IMR-90 (cell line): ENCODE measurements around the gene TRIM44.

Experiments used
- BHLHE40 ChIP-seq: fragments of 150-350 bp; IDR thresholded peaks from 2 replicates; pipeline ENCODE4 v1.6.1; 2016; ENCODE audit warnings: mild to moderate bottlenecking, low read depth, low read length
- CEBPB ChIP-seq: IDR thresholded peaks from 2 replicates; pipeline ENCODE4 v1.6.1; 2012; ENCODE audit warnings: low read depth, low read length, improper control_type of control experiment
- POLR2A ChIP-seq: IDR thresholded peaks from 2 replicates; pipeline ENCODE4 v1.6.1; 2012; ENCODE audit warnings: mild to moderate bottlenecking, low read depth, low read length
- RAD21 ChIP-seq: IDR thresholded peaks from 2 replicates; pipeline ENCODE4 v1.6.1; 2012; ENCODE audit warnings: low read length, improper control_type of control experiment
- RCOR1 ChIP-seq: IDR thresholded peaks from 2 replicates; pipeline ENCODE4 v1.6.1; 2012; ENCODE audit warnings: mild to moderate bottlenecking, low read length, improper control_type of control experiment; ENCODE audit not compliant: insufficient replicate concordance
- RFX5 ChIP-seq: IDR thresholded peaks from 2 replicates; pipeline ENCODE4 v1.8.0; 2012; ENCODE audit warnings: low read depth, mild to moderate bottlenecking, low read length, moderate library complexity
- SMC3 ChIP-seq: fragments of 150-350 bp; IDR thresholded peaks from 2 replicates; pipeline ENCODE4 v1.6.1; 2016; ENCODE audit warnings: low read depth, mild to moderate bottlenecking, antibody characterized with exemption, low read length, moderate library complexity
- TF ChIP-seq, protein P1 (sequence below): conservative IDR thresholded peaks from 2 replicates; pipeline ENCODE4 v1.5.1; 2012; ENCODE audit warnings: mild to moderate bottlenecking, low read depth, low read length, improper control_type of control experiment
- TF ChIP-seq, protein P2 (sequence below): fragments of 150-350 bp; IDR thresholded peaks from 2 replicates; pipeline ENCODE4 v1.6.1; 2017; ENCODE audit warnings: mild to moderate bottlenecking, antibody characterized with exemption, low read length, low read depth
- TF ChIP-seq, protein P3 (sequence below): fragments of 150-350 bp; IDR thresholded peaks from 2 replicates; pipeline ENCODE4 v1.6.1; 2016; ENCODE audit warnings: low read depth, mild to moderate bottlenecking, low read length, moderate library complexity, borderline replicate concordance

DNA sequence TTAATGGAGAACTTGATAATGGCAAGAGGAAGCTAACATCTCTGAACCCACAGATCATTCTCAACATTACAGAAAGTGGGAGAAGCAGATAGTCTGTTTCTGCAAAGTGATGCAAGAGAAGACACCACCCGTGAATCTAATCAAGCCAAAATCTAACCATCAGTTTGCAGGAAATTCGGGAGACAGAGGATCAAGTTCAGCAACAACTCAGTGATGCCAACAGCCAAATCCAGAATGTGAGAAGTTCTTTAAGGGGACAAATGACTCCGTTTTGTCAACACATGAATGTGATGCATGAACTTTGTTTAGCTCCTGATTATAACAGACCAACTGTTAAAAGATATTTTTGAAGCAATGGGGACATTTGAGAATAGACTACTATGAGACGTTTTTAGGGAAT is 186.0 kb downstream of the TRIM44 start:
- TF ChIP-seq, protein P1, sequence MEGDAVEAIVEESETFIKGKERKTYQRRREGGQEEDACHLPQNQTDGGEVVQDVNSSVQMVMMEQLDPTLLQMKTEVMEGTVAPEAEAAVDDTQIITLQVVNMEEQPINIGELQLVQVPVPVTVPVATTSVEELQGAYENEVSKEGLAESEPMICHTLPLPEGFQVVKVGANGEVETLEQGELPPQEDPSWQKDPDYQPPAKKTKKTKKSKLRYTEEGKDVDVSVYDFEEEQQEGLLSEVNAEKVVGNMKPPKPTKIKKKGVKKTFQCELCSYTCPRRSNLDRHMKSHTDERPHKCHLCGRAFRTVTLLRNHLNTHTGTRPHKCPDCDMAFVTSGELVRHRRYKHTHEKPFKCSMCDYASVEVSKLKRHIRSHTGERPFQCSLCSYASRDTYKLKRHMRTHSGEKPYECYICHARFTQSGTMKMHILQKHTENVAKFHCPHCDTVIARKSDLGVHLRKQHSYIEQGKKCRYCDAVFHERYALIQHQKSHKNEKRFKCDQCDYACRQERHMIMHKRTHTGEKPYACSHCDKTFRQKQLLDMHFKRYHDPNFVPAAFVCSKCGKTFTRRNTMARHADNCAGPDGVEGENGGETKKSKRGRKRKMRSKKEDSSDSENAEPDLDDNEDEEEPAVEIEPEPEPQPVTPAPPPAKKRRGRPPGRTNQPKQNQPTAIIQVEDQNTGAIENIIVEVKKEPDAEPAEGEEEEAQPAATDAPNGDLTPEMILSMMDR = no peak
- TF ChIP-seq RAD21 (no peak), POLR2A (no peak), BHLHE40 (no peak), RFX5 (no peak), RCOR1 (no peak), SMC3 (no peak), CEBPB (no peak)
- TF ChIP-seq, protein P2, sequence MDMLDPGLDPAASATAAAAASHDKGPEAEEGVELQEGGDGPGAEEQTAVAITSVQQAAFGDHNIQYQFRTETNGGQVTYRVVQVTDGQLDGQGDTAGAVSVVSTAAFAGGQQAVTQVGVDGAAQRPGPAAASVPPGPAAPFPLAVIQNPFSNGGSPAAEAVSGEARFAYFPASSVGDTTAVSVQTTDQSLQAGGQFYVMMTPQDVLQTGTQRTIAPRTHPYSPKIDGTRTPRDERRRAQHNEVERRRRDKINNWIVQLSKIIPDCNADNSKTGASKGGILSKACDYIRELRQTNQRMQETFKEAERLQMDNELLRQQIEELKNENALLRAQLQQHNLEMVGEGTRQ = no peak
- TF ChIP-seq, protein P3, sequence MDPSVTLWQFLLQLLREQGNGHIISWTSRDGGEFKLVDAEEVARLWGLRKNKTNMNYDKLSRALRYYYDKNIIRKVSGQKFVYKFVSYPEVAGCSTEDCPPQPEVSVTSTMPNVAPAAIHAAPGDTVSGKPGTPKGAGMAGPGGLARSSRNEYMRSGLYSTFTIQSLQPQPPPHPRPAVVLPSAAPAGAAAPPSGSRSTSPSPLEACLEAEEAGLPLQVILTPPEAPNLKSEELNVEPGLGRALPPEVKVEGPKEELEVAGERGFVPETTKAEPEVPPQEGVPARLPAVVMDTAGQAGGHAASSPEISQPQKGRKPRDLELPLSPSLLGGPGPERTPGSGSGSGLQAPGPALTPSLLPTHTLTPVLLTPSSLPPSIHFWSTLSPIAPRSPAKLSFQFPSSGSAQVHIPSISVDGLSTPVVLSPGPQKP = no peak
